ENCODE results near the gene GFRA3.
"Not testable (repeated sequence)": the region's sequence is repeated elsewhere in the genome, so short reads cannot be mapped to it uniquely, and the experiment has no call there.

Gene GFRA3

GRCh38 chr5:138274189-138274853 lies at the start of gene GFRA3:
GFRA3 (minus strand) TSS chr5:138274621; CDS start chr5:138274424, 197 bp downstream.
- no peak for DNase-seq
- in situ Hi-C loops (cut with MboI; ENCODE audit: low pct_unique_long_range_greater_than_20kb, low sequenced_read_pairs), result no loop called here

GRCh38 chr5:138318211-138318610 lies 43.8 kb upstream of the GFRA3 start:
- in situ Hi-C loops (cut with MboI; ENCODE audit: low pct_unique_long_range_greater_than_20kb, low sequenced_read_pairs); DNase-seq: not testable (repeated sequence)

GRCh38 chr5:138316355-138316754 lies 41.9 kb upstream of the GFRA3 start:
- no peak for DNase-seq
- in situ Hi-C loops (cut with MboI; ENCODE audit: low pct_unique_long_range_greater_than_20kb, low sequenced_read_pairs), result no loop called here

- in situ Hi-C loops (cut with MboI; ENCODE audit: low pct_unique_long_range_greater_than_20kb, low sequenced_read_pairs), result no loop called here
- DNase-seq, result no peak
Measured at GRCh38 chr5:138315751-138316278, 41.4 kb upstream of the GFRA3 start.

GRCh38 chr5:138305797-138306196 lies 31.4 kb upstream of the GFRA3 start:
- DNase-seq, result peak; percentile 4
- in situ Hi-C loops (cut with MboI; ENCODE audit: low pct_unique_long_range_greater_than_20kb, low sequenced_read_pairs), result no loop called here

- in situ Hi-C loops (cut with MboI; ENCODE audit: low pct_unique_long_range_greater_than_20kb, low sequenced_read_pairs), result no loop called here
- DNase-seq, result no peak
Measured at GRCh38 chr5:138303372-138303771, 29.0 kb upstream of the GFRA3 start.

GRCh38 chr5:138289296-138289695 lies 14.9 kb upstream of the GFRA3 start:
- in situ Hi-C loops (cut with MboI; ENCODE audit: low pct_unique_long_range_greater_than_20kb, low sequenced_read_pairs), result loop anchor here (10.0 kb wide), 1 partner anchor 104 kb away; no protein-coding TSS in a partner anchor
- no peak for DNase-seq

- in situ Hi-C loops (cut with MboI; ENCODE audit: low pct_unique_long_range_greater_than_20kb, low sequenced_read_pairs), result loop anchor here (10.0 kb wide), 1 partner anchor 102 kb away; no protein-coding TSS in a partner anchor
Measured at GRCh38 chr5:138287246-138287645, 12.8 kb upstream of the GFRA3 start.

GRCh38 chr5:138282920-138283742 lies 8.7 kb upstream of the GFRA3 start:
- DNase-seq, result peak; percentile 80
- in situ Hi-C loops (cut with MboI; ENCODE audit: low pct_unique_long_range_greater_than_20kb, low sequenced_read_pairs), result loop anchor here (10.0 kb wide), 1 partner anchor 98 kb away; no protein-coding TSS in a partner anchor

More at GRCh38 chr5:138287246-138287645, 12.8 kb upstream of the GFRA3 start:
- DNase-seq, result no peak

- in situ Hi-C loops (cut with MboI; ENCODE audit: low pct_unique_long_range_greater_than_20kb, low sequenced_read_pairs), result loop anchor here (10.0 kb wide), 1 partner anchor 96 kb away; no protein-coding TSS in a partner anchor
- DNase-seq, result no peak
Measured at GRCh38 chr5:138280915-138281314, 6.5 kb upstream of the GFRA3 start.

- DNase-seq, result no peak
- in situ Hi-C loops (cut with MboI; ENCODE audit: low pct_unique_long_range_greater_than_20kb, low sequenced_read_pairs), result no loop called here
Measured at GRCh38 chr5:138276402-138277054, 2.1 kb upstream of the GFRA3 start.

- no peak for DNase-seq
- in situ Hi-C loops (cut with MboI; ENCODE audit: low pct_unique_long_range_greater_than_20kb, low sequenced_read_pairs), result no loop called here
Measured at GRCh38 chr5:138275895-138276294, 1.5 kb upstream of the GFRA3 start.

- in situ Hi-C loops (cut with MboI; ENCODE audit: low pct_unique_long_range_greater_than_20kb, low sequenced_read_pairs), result no loop called here
- DNase-seq, result peak; percentile 18
Measured at GRCh38 chr5:138275379-138275782, 960 bp upstream of the GFRA3 start.

- in situ Hi-C loops (cut with MboI; ENCODE audit: low pct_unique_long_range_greater_than_20kb, low sequenced_read_pairs), result no loop called here
- no peak for DNase-seq
Measured at GRCh38 chr5:138273834-138274188, 610 bp downstream of the GFRA3 start.

- in situ Hi-C loops (cut with MboI; ENCODE audit: low pct_unique_long_range_greater_than_20kb, low sequenced_read_pairs), result no loop called here
- DNase-seq, result no peak
Measured at GRCh38 chr5:138272681-138273080, 1.7 kb downstream of the GFRA3 start.

GRCh38 chr5:138271281-138271680 lies 3.1 kb downstream of the GFRA3 start:
- no peak for DNase-seq
- in situ Hi-C loops (cut with MboI; ENCODE audit: low pct_unique_long_range_greater_than_20kb, low sequenced_read_pairs), result no loop called here

- DNase-seq, result no peak
- in situ Hi-C loops (cut with MboI; ENCODE audit: low pct_unique_long_range_greater_than_20kb, low sequenced_read_pairs), result no loop called here
Measured at GRCh38 chr5:138264183-138264582, 10.2 kb downstream of the GFRA3 start.

- in situ Hi-C loops (cut with MboI; ENCODE audit: low pct_unique_long_range_greater_than_20kb, low sequenced_read_pairs), result no loop called here
- DNase-seq, result no peak
Measured at GRCh38 chr5:138263581-138263980, 10.8 kb downstream of the GFRA3 start.

- in situ Hi-C loops (cut with MboI; ENCODE audit: low pct_unique_long_range_greater_than_20kb, low sequenced_read_pairs), result no loop called here
- no peak for DNase-seq
Measured at GRCh38 chr5:138258704-138259292, 15.6 kb downstream of the GFRA3 start.

Measured in KBM-7 (cell line).